Caco-2 (cell line): ENCODE measurements around the gene MAX. TPM values are rescaled to one million over a fixed set of nuclear protein-coding genes. Genes with fewer than 3 reads are reported as not detected.

Experiments used
- BruUV-seq: library from RNA; stranded (reverse); fragments of 400-500 nt; replicated peaks from 2 replicates; lab custom pipeline; 2021; lab: Mats Ljungman, UMichigan
- CTCF ChIA-PET: fragments of 300-600 bp; sonication (Branson Sonifier 250); formaldehyde crosslinking; loops from one replicate; lab custom pipeline; 2022; ENCODE audit warnings: antibody characterized with exemption; lab: Charles Lee
- POLR2A ChIA-PET: fragments of 300-600 bp; sonication (Branson Sonifier 250); formaldehyde crosslinking; loops from one replicate; lab custom pipeline; 2022; ENCODE audit warnings: antibody characterized with exemption; lab: Charles Lee
- DNase-seq, 2 experiments: peaks; one replicate each; pipeline versions ENCODE4 v3.0.0 to v3.0.0-alpha.2; 2020 to 2022
- H3K27me3 ChIP-seq: replicated peaks from 2 replicates; pipeline ENCODE4 v1.6.0; 2011; ENCODE audit warnings: low read length; ENCODE audit not compliant: control insufficient read depth, insufficient read depth
- H3K36me3 ChIP-seq: 2 replicates; pipeline ENCODE4 v1.5.1; 2011; ENCODE audit warnings: low read length; ENCODE audit not compliant: control insufficient read depth, insufficient read depth
- H3K4me1 ChIP-seq: fragments of 250-450 bp; sonication (Bioruptor Pico); 2 replicates; pipeline ENCODE4 v1.5.1; 2020; ENCODE audit warnings: mild to moderate bottlenecking
- H3K4me3 ChIP-seq: 2 replicates; pipeline ENCODE4 v1.5.1; 2011; ENCODE audit warnings: low read depth, mild to moderate bottlenecking, control low read depth, low read length
- H3K9me3 ChIP-seq: fragments of 250-450 bp; sonication (Bioruptor Pico); 2 replicates; pipeline ENCODE4 v1.5.1; 2020; ENCODE audit warnings: mild to moderate bottlenecking, moderate library complexity
- H3K27ac Mint-ChIP-seq: one replicate; pipeline ENCODE4 v1.8.0; 2022; ENCODE audit warnings: mixed read lengths; ENCODE audit not compliant: unreplicated experiment
- H3K27me3 Mint-ChIP-seq: one replicate; pipeline ENCODE4 v1.8.0; 2022; ENCODE audit warnings: mixed read lengths; ENCODE audit not compliant: insufficient read depth, unreplicated experiment
- H3K36me3 Mint-ChIP-seq: one replicate; pipeline ENCODE4 v1.8.0; 2022; ENCODE audit warnings: mild to moderate bottlenecking, mixed read lengths; ENCODE audit not compliant: insufficient read depth, unreplicated experiment
- H3K4me1 Mint-ChIP-seq: one replicate; pipeline ENCODE4 v1.8.0; 2022; ENCODE audit warnings: low read depth, mixed read lengths; ENCODE audit not compliant: unreplicated experiment
- H3K4me3 Mint-ChIP-seq: one replicate; pipeline ENCODE4 v1.8.0; 2022; ENCODE audit warnings: mild to moderate bottlenecking, moderate library complexity, mixed read lengths; ENCODE audit not compliant: unreplicated experiment
- H3K9me3 Mint-ChIP-seq: one replicate; pipeline ENCODE4 v1.8.0; 2022; ENCODE audit warnings: mixed read lengths; ENCODE audit not compliant: unreplicated experiment
- CTCF ChIP-seq, 2 experiments: fragments of 200-600 bp in 1 of 2; IDR thresholded peaks; 1 replicate in 1 of 2; 2 replicates in 1 of 2; pipeline versions ENCODE4 v1.5.1 to v1.8.0; 2011 to 2022; ENCODE audit warnings: antibody characterized with exemption in 1 of 2, control low read depth in 1 of 2, inconsistent platforms in 1 of 2, low read depth in 1 of 2, low read length in 1 of 2, mild to moderate bottlenecking in 1 of 2, moderate library complexity in 1 of 2; ENCODE audit not compliant: insufficient read depth in 1 of 2, severe bottlenecking in 1 of 2, unreplicated experiment in 1 of 2
- intact Hi-C: fragments of 100-400 bp; cut with micrococcal nuclease; formaldehyde crosslinking; loops from one replicate; pipeline ENCODE4 v1.10.0; 2022; ENCODE audit not compliant: unreplicated experiment
- total RNA-seq: library from RNA; stranded (reverse); gene quantifications from 2 replicates; pipeline ENCODE4 v1.2.3, GENCODE V29; 2022

MAX gene
- total RNA-seq, 1 experiment from 2014 or later, result 53.5 TPM

GRCh38 chr14:65134651-65135579, 32.6 kb upstream of the MAX start:
- H3K9me3 Mint-ChIP-seq, result no peaks in the 10 kb centered on the region
- Histone ChIP-seq H3K27me3 (no peaks in the 10 kb centered on the region), H3K9me3 (no peaks in the 10 kb centered on the region), H3K4me3 (no peak overlapping the region), H3K36me3 (no peaks in the 10 kb centered on the region), H3K4me1 (peaks cover 11% of the 10 kb centered on the region; the same call in 1 of the 2 replicates)
- TF ChIP-seq CTCF (IDR thresholded peaks at IDR 0.05; ENCODE audit: insufficient read depth in 1 of 2, low read depth in 1 of 2, low read length in 1 of 2, severe bottlenecking in 1 of 2, unreplicated experiment in 1 of 2), result no peak
- DNase-seq, result no peak
- H3K27me3 Mint-ChIP-seq, result no peaks in the 10 kb centered on the region
- POLR2A ChIA-PET, result no interaction called here
- no TSS peak for BruUV-seq
- H3K36me3 Mint-ChIP-seq, result no peaks in the 10 kb centered on the region
- no peak overlapping the region for H3K27ac Mint-ChIP-seq
- no peaks in the 10 kb centered on the region for H3K4me1 Mint-ChIP-seq
- CTCF ChIA-PET, result no interaction called here
- H3K4me3 Mint-ChIP-seq, result no peak overlapping the region
- intact Hi-C loops, result no loop called here

- Mint-ChIP-seq H3K27ac (no peak overlapping the region), H3K9me3 (no peaks in the 10 kb centered on the region), H3K27me3 (no peaks in the 10 kb centered on the region), H3K4me1 (no peaks in the 10 kb centered on the region), H3K36me3 (no peaks in the 10 kb centered on the region), H3K4me3 (no peak overlapping the region)
- DNase-seq, result peak; percentile 5 to 52
- BruUV-seq, result no TSS peak
- ChIA-PET POLR2A (interaction anchor here (0.6 kb wide), 1 partner anchor 20 kb away, joined by 4 read pairs; no protein-coding TSS in a partner anchor), CTCF (no interaction called here)
- no peaks in the 10 kb centered on the region for H3K9me3 ChIP-seq
- no peak overlapping the region for H3K4me3 ChIP-seq
- intact Hi-C loops, result no loop called here
- no peak for TF ChIP-seq CTCF (IDR thresholded peaks at IDR 0.05; ENCODE audit: insufficient read depth in 1 of 2, low read depth in 1 of 2, low read length in 1 of 2, severe bottlenecking in 1 of 2, unreplicated experiment in 1 of 2)
- no peaks in the 10 kb centered on the region for H3K27me3 ChIP-seq
- H3K36me3 ChIP-seq, result no peaks in the 10 kb centered on the region
- peaks cover 11% of the 10 kb centered on the region; the same call in 1 of the 2 replicates for H3K4me1 ChIP-seq
Observed at GRCh38 chr14:65132855-65133254, 30.5 kb upstream of the MAX start.

GRCh38 chr14:65131301-65131701, 29.0 kb upstream of the MAX start:
- no peaks in the 10 kb centered on the region for H3K36me3 Mint-ChIP-seq
- BruUV-seq, result no TSS peak
- H3K36me3 ChIP-seq, result no peaks in the 10 kb centered on the region
- ChIA-PET CTCF (no interaction called here), POLR2A (no interaction called here)
- H3K27me3 ChIP-seq, result no peaks in the 10 kb centered on the region
- H3K9me3 ChIP-seq, result no peaks in the 10 kb centered on the region
- H3K27ac Mint-ChIP-seq, result no peak overlapping the region
- DNase-seq, result peak in 1 of 2 experiments; percentile 5
- no peak overlapping the region for H3K4me3 ChIP-seq
- peaks cover 11% of the 10 kb centered on the region; the same call in 1 of the 2 replicates for H3K4me1 ChIP-seq
- intact Hi-C loops, result no loop called here
- H3K4me3 Mint-ChIP-seq, result no peak overlapping the region
- TF ChIP-seq CTCF (IDR thresholded peaks at IDR 0.05; ENCODE audit: insufficient read depth in 1 of 2, low read depth in 1 of 2, low read length in 1 of 2, severe bottlenecking in 1 of 2, unreplicated experiment in 1 of 2), result no peak
- H3K27me3 Mint-ChIP-seq, result no peaks in the 10 kb centered on the region
- H3K4me1 Mint-ChIP-seq, result no peaks in the 10 kb centered on the region
- no peaks in the 10 kb centered on the region for H3K9me3 Mint-ChIP-seq
